ENCODE measurements around the gene GNAQ.

Gene GNAQ

DNA sequence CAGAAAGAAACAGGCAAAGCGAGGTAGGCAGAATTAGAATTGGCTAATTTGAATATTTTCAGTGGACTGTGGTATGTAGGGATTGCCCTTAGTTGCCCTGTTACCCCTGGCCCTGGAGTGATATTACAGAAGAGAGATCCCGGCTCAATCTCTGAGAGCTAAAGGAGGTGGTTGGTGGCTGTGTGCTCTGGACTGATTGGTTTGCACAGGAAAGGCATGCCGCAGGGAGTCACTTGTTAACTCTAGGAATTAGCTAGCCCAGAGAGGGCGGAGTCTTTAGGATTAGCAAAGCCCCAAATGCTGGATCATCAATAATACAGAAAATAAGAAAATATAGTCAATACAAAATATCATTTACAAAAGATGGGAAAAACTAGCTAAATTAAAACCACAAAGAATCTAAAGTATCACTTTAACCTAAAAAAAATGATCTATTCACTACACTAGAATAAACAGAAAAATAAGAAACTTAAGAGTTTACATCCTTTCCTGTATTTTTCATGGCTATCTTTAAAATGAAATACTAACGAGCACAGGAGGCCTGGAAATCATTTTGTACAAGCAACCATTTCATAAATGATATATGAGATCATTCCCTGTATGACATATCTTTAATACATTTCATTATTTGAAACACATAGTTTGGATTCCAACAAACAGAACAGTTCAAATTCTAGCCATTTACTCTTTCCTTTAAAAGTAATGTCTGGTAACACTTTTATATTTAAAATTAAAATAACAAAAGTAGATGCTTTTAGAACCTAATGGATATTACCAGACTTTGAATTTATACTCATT is 71.1 kb downstream of the GNAQ start:
- no peak for DNase-seq
- H3K9me3 ChIP-seq (ENCODE audit: control extremely low read depth in 1 of 5, control insufficient read depth in 4 of 5, insufficient read depth in 2 of 5, low read depth in 1 of 5, low read length in 4 of 5): no peaks in the 10 kb centered on the region
- H3K4me1 ChIP-seq (ENCODE audit: control extremely low read depth in 1 of 4, control insufficient read depth in 4 of 4, insufficient read depth in 4 of 4, low read length in 3 of 4): peaks cover 27 to 65% (median 44%) of the 10 kb centered on the region in 4 experiments
- ChIA-PET POLR2A (no interaction called here), CTCF (interaction anchor here (0.9 to 2.3 kb wide), 3 partner anchors 15 to 16 kb away, joined by 3 to 8 read pairs (median 5); no protein-coding TSS in a partner anchor)
- WGBS (ENCODE audit: insufficient coverage): no CpG with 5 or more reads among the region's 5 CpGs
- no peak overlapping the region for H3K4me3 ChIP-seq (ENCODE audit: control insufficient read depth in 1 of 7, extremely low read depth in 1 of 7, insufficient read depth in 4 of 7, low read depth in 2 of 7, low read length in 6 of 7)
- H3K27ac ChIP-seq (ENCODE audit: insufficient read depth in 1 of 2, low read depth in 1 of 2, low read length in 2 of 2, poor library complexity in 1 of 2, severe bottlenecking in 2 of 2): peak overlapping the region in 1 of 2 experiments; percentile 31
- no peaks in the 10 kb centered on the region for H3K27me3 ChIP-seq (replicated peaks in 2 of 5; ENCODE audit: control insufficient read depth in 4 of 5, insufficient read depth in 5 of 5, low read length in 4 of 5)
- H3K36me3 ChIP-seq (ENCODE audit: control insufficient read depth in 4 of 4, insufficient read depth in 4 of 4, low read length in 3 of 4): peaks cover 0 to 3% (median 0%) of the 10 kb centered on the region in 4 experiments

- Histone ChIP-seq H3K27me3 (replicated peaks in 2 of 5; ENCODE audit: control insufficient read depth in 4 of 5, insufficient read depth in 5 of 5, low read length in 4 of 5) (no peaks in the 10 kb centered on the region), H3K9me3 (ENCODE audit: control extremely low read depth in 1 of 5, control insufficient read depth in 4 of 5, insufficient read depth in 2 of 5, low read depth in 1 of 5, low read length in 4 of 5) (no peaks in the 10 kb centered on the region), H3K4me1 (ENCODE audit: control extremely low read depth in 1 of 4, control insufficient read depth in 4 of 4, insufficient read depth in 4 of 4, low read length in 3 of 4) (peaks cover 27 to 64% (median 45%) of the 10 kb centered on the region in 4 experiments), H3K27ac (ENCODE audit: insufficient read depth in 1 of 2, low read depth in 1 of 2, low read length in 2 of 2, poor library complexity in 1 of 2, severe bottlenecking in 2 of 2) (peak overlapping the region in 1 of 2 experiments; percentile 30), H3K36me3 (ENCODE audit: control insufficient read depth in 4 of 4, insufficient read depth in 4 of 4, low read length in 3 of 4) (peaks cover 0 to 4% (median 0%) of the 10 kb centered on the region in 4 experiments), H3K4me3 (ENCODE audit: control insufficient read depth in 1 of 7, extremely low read depth in 1 of 7, insufficient read depth in 4 of 7, low read depth in 2 of 7, low read length in 6 of 7) (no peak overlapping the region)
- ChIA-PET CTCF (interaction anchor here (0.8 to 2.3 kb wide), 2 partner anchors 9 to 15 kb away, joined by 3 to 8 read pairs; no protein-coding TSS in a partner anchor), POLR2A (no interaction called here)
- WGBS (ENCODE audit: insufficient coverage): no CpG with 5 or more reads among the region's 1 CpG
- DNase-seq: no peak
These were observed 71.8 kb downstream of the GNAQ start for GRCh38 chr9:77959803-77960202.

DNA sequence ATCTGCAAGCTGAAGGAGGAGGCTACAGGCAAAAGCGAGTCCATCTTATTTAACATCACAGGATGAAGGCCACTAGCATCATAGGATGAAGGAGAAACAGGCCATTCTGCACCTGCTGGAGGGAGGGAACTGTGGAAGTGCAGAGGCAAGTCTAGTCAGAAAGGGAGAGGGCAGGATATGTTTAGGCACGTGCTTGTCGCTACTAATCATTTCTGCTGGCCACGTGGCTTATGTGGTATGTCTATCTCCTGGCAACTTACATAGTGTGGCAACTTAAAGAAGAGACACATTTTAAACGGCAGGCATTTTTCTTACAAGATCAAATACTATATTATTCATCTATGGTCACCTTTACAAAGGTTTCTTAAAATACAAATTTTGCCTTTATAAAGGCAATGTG is 74.0 kb downstream of the GNAQ start:
- no peaks in the 10 kb centered on the region for H3K27me3 ChIP-seq (replicated peaks in 2 of 5; ENCODE audit: control insufficient read depth in 4 of 5, insufficient read depth in 5 of 5, low read length in 4 of 5)
- peaks cover 40 to 84% (median 63%) of the 10 kb centered on the region in 4 experiments for H3K4me1 ChIP-seq (ENCODE audit: control extremely low read depth in 1 of 4, control insufficient read depth in 4 of 4, insufficient read depth in 4 of 4, low read length in 3 of 4)
- no peaks in the 10 kb centered on the region for H3K9me3 ChIP-seq (ENCODE audit: control extremely low read depth in 1 of 5, control insufficient read depth in 4 of 5, insufficient read depth in 2 of 5, low read depth in 1 of 5, low read length in 4 of 5)
- H3K4me3 ChIP-seq (ENCODE audit: control insufficient read depth in 1 of 7, extremely low read depth in 1 of 7, insufficient read depth in 4 of 7, low read depth in 2 of 7, low read length in 6 of 7): no peak overlapping the region
- H3K27ac ChIP-seq (ENCODE audit: insufficient read depth in 1 of 2, low read depth in 1 of 2, low read length in 2 of 2, poor library complexity in 1 of 2, severe bottlenecking in 2 of 2): peak overlapping the region in 1 of 2 experiments; percentile 15
- CTCF ChIA-PET: interaction anchor here (1.5 to 1.7 kb wide), 2 partner anchors 20 to 77 kb away, joined by 3 to 6 read pairs; no protein-coding TSS in a partner anchor
- 50% methylated on average over 2 of the region's 5 CpGs for WGBS (ENCODE audit: insufficient coverage)
- POLR2A ChIA-PET: no interaction called here
- DNase-seq: peak in 2 of 3 donors; percentile 45 to 63
- peaks cover 0 to 4% (median 0%) of the 10 kb centered on the region in 4 experiments for H3K36me3 ChIP-seq (ENCODE audit: control insufficient read depth in 4 of 4, insufficient read depth in 4 of 4, low read length in 3 of 4)

DNA sequence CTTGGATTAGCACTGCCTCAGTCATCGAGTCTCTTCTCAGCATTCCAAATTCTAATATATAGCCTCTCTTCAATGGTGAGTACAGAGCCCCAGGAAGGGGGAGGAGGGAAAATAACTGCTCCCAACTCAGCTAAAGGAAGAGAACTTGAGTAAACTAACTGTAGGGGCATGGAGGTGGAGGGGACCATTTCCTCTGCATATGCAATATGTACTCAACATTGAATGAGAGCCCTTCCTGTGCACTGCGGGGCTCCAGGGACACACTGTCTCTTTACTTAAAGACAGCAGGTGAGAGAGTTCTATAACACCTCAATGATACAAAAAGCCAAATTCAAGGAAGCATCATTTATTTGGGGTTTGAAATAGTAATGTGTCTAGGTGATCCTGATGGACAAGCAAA is 75.1 kb downstream of the GNAQ start:
- Histone ChIP-seq H3K9me3 (ENCODE audit: control extremely low read depth in 1 of 5, control insufficient read depth in 4 of 5, insufficient read depth in 2 of 5, low read depth in 1 of 5, low read length in 4 of 5) (no peaks in the 10 kb centered on the region), H3K36me3 (ENCODE audit: control insufficient read depth in 4 of 4, insufficient read depth in 4 of 4, low read length in 3 of 4) (peaks cover 0 to 7% (median 1%) of the 10 kb centered on the region in 4 experiments), H3K27me3 (replicated peaks in 2 of 5; ENCODE audit: control insufficient read depth in 4 of 5, insufficient read depth in 5 of 5, low read length in 4 of 5) (no peaks in the 10 kb centered on the region), H3K27ac (ENCODE audit: insufficient read depth in 1 of 2, low read depth in 1 of 2, low read length in 2 of 2, poor library complexity in 1 of 2, severe bottlenecking in 2 of 2) (no peak overlapping the region), H3K4me1 (ENCODE audit: control extremely low read depth in 1 of 4, control insufficient read depth in 4 of 4, insufficient read depth in 4 of 4, low read length in 3 of 4) (peaks cover 34 to 78% (median 59%) of the 10 kb centered on the region in 4 experiments), H3K4me3 (ENCODE audit: control insufficient read depth in 1 of 7, extremely low read depth in 1 of 7, insufficient read depth in 4 of 7, low read depth in 2 of 7, low read length in 6 of 7) (no peak overlapping the region)
- POLR2A ChIA-PET: interaction anchor here (1.0 kb wide), 1 partner anchor 12 kb away, joined by 3 read pairs; no protein-coding TSS in a partner anchor
- WGBS (ENCODE audit: insufficient coverage): no CpG with 5 or more reads among the region's 2 CpGs
- CTCF ChIA-PET: interaction anchor here (1.5 to 2.7 kb wide), 3 partner anchors 11 to 63 kb away, joined by 3 to 12 read pairs (median 4); no protein-coding TSS in a partner anchor
- no peak for DNase-seq

- ChIA-PET CTCF (interaction anchor here (0.9 to 2.7 kb wide), 10 partner anchors 10 to 90 kb away, joined by 3 to 12 read pairs (median 4); partner anchors contain the start of gene GNAQ), POLR2A (interaction anchor here (0.7 kb wide), 1 partner anchor 76 kb away, joined by 3 read pairs; no protein-coding TSS in a partner anchor)
These were observed 77.0 kb downstream of the GNAQ start for GRCh38 chr9:77954666-77955015.

GRCh38 chr9:77954013-77954665 is 77.5 kb downstream of the GNAQ start:
- H3K9me3 ChIP-seq (ENCODE audit: control extremely low read depth in 1 of 5, control insufficient read depth in 4 of 5, insufficient read depth in 2 of 5, low read depth in 1 of 5, low read length in 4 of 5): no peaks in the 10 kb centered on the region
- WGBS (ENCODE audit: insufficient coverage): 86% methylated on average over 2 of the region's 6 CpGs
- CTCF ChIA-PET: interaction anchor here (0.6 to 2.2 kb wide), 11 partner anchors 9 to 144 kb away, joined by 3 to 8 read pairs (median 4); partner anchors contain the start of gene GNAQ
- no peak for DNase-seq
- POLR2A ChIA-PET: interaction anchor here (0.7 kb wide), 1 partner anchor 77 kb away, joined by 3 read pairs; no protein-coding TSS in a partner anchor
- H3K4me1 ChIP-seq (ENCODE audit: control extremely low read depth in 1 of 4, control insufficient read depth in 4 of 4, insufficient read depth in 4 of 4, low read length in 3 of 4): peaks cover 38 to 74% (median 58%) of the 10 kb centered on the region in 4 experiments
- peak overlapping the region; percentile 8 to 45 for H3K27ac ChIP-seq (ENCODE audit: insufficient read depth in 1 of 2, low read depth in 1 of 2, low read length in 2 of 2, poor library complexity in 1 of 2, severe bottlenecking in 2 of 2)
- peaks cover 0 to 9% (median 1%) of the 10 kb centered on the region in 4 experiments for H3K36me3 ChIP-seq (ENCODE audit: control insufficient read depth in 4 of 4, insufficient read depth in 4 of 4, low read length in 3 of 4)
- no peaks in the 10 kb centered on the region for H3K27me3 ChIP-seq (replicated peaks in 2 of 5; ENCODE audit: control insufficient read depth in 4 of 5, insufficient read depth in 5 of 5, low read length in 4 of 5)
- no peak overlapping the region for H3K4me3 ChIP-seq (ENCODE audit: control insufficient read depth in 1 of 7, extremely low read depth in 1 of 7, insufficient read depth in 4 of 7, low read depth in 2 of 7, low read length in 6 of 7)

More at GRCh38 chr9:77954666-77955015, 77.0 kb downstream of the GNAQ start:
- Histone ChIP-seq H3K9me3 (ENCODE audit: control extremely low read depth in 1 of 5, control insufficient read depth in 4 of 5, insufficient read depth in 2 of 5, low read depth in 1 of 5, low read length in 4 of 5) (no peaks in the 10 kb centered on the region), H3K27me3 (replicated peaks in 2 of 5; ENCODE audit: control insufficient read depth in 4 of 5, insufficient read depth in 5 of 5, low read length in 4 of 5) (no peaks in the 10 kb centered on the region), H3K36me3 (ENCODE audit: control insufficient read depth in 4 of 4, insufficient read depth in 4 of 4, low read length in 3 of 4) (peaks cover 0 to 9% (median 1%) of the 10 kb centered on the region in 4 experiments), H3K4me3 (ENCODE audit: control insufficient read depth in 1 of 7, extremely low read depth in 1 of 7, insufficient read depth in 4 of 7, low read depth in 2 of 7, low read length in 6 of 7) (no peak overlapping the region), H3K27ac (ENCODE audit: insufficient read depth in 1 of 2, low read depth in 1 of 2, low read length in 2 of 2, poor library complexity in 1 of 2, severe bottlenecking in 2 of 2) (no peak overlapping the region), H3K4me1 (ENCODE audit: control extremely low read depth in 1 of 4, control insufficient read depth in 4 of 4, insufficient read depth in 4 of 4, low read length in 3 of 4) (peaks cover 38 to 70% (median 55%) of the 10 kb centered on the region in 4 experiments)
- DNase-seq: no peak
- 91% methylated on average over 5 of the region's 5 CpGs for WGBS (ENCODE audit: insufficient coverage)

Data from common myeloid progenitor, CD34-positive (primary cell).